Heart left ventricle (tissue), 16 donors: ENCODE data around the gene CEP70. TPM values are rescaled to one million over a fixed set of nuclear protein-coding genes. Genes with fewer than 3 reads are reported as not detected.
"Not testable (repeated sequence)": the region's sequence is repeated elsewhere in the genome, so short reads cannot be mapped to it uniquely, and the experiment has no call there.

ENCODE experiments used
- ATAC-seq, 4 donors: fragments of 200-7000 bp; cut with Tn5 transposase; one replicate each; pipeline ENCODE4 v1.9.1; 2020 to 2022; ENCODE audit warnings: moderate library complexity in 4 of 4, mild to moderate bottlenecking in 3 of 4, moderate number of reproducible peaks in 1 of 4
- DNase-seq, 5 donors: peaks; one replicate each; pipeline ENCODE4 v3.0.0-alpha.2; 2020
- H3K27ac ChIP-seq, 12 donors: fragments of 200-600 bp; sonication (generic) in 4 of 12; one replicate each; pipeline versions ENCODE4 v1.5.0 to v1.8.0; 2016 to 2022; ENCODE audit warnings: mild to moderate bottlenecking in 2 of 12
- H3K27me3 ChIP-seq, 9 donors: fragments of 200-600 bp; sonication (generic) in 2 of 9; one replicate each; pipeline versions ENCODE4 v1.5.1 to v1.8.0; 2016 to 2022; ENCODE audit warnings: mild to moderate bottlenecking in 3 of 9
- H3K36me3 ChIP-seq, 9 donors: fragments of 200-600 bp; sonication (generic) in 2 of 9; one replicate each; pipeline versions ENCODE4 v1.5.0 to v1.8.0; 2018 to 2022; ENCODE audit warnings: mild to moderate bottlenecking in 2 of 9
- H3K4me1 ChIP-seq, 12 donors: fragments of 200-600 bp; sonication (generic) in 4 of 12; one replicate each; pipeline versions ENCODE4 v1.5.0 to v1.8.0; 2016 to 2022; ENCODE audit warnings: mild to moderate bottlenecking in 3 of 12
- H3K4me3 ChIP-seq, 12 donors: fragments of 200-600 bp; sonication (generic) in 4 of 12; one replicate each; pipeline versions ENCODE4 v1.5.0 to v1.8.0; 2017 to 2022; ENCODE audit warnings: mild to moderate bottlenecking in 9 of 12, moderate library complexity in 4 of 12
- H3K9me3 ChIP-seq, 12 donors: fragments of 200-600 bp; sonication (generic) in 4 of 12; one replicate each; pipeline versions ENCODE4 v1.5.0 to v1.8.0; 2016 to 2022; ENCODE audit warnings: mild to moderate bottlenecking in 1 of 12
- POLR2A ChIP-seq, 2 donors: fragments of 450-650 bp; IDR thresholded peaks; one replicate each; pipeline ENCODE4 v1.6.1; 2017; ENCODE audit warnings: antibody characterized with exemption in 2 of 2, mild to moderate bottlenecking in 2 of 2, moderate library complexity in 2 of 2
- WGBS, 4 donors: extraction: QIAGEN DNeasy Blood & Tissue Kit in 2 of 4; methylation state at CpG; one replicate each; pipeline versions ENCODE4 v1.1.5 to v1.1.7; 2013 to 2018; 5-methylcytosine and 5-hydroxymethylcytosine counted together
- intact Hi-C, 10 donors: fragments of 100-400 bp; cut with DNase I; formaldehyde crosslinking; loops; one replicate each; pipeline versions ENCODE4 v1.11.1 to v1.14.2; 2022
- polyA plus RNA-seq, 2 donors: library from polyadenylated mRNA; stranded (reverse); fragments of 200-250 nt; gene quantifications; one replicate each; pipeline ENCODE4 v1.2.3, GENCODE V29; 2013
- total RNA-seq, 9 donors: library from RNA; depleted of rRNA in 2 of 9; stranded (reverse); fragments of >200 nt in 2 of 9; fragmentation: NEBNext Ultra II Directional in 3 of 9; extraction: Animal tissue kit (Norgen Biotek cat#: 25700) in 3 of 9; gene quantifications; one replicate each; pipeline versions ENCODE4 v1.1.0 to v1.2.4, GENCODE V29; 2016 to 2023
- TF ChIP-seq, protein P1 (sequence below), 12 donors: fragments of 200-600 bp; sonication (generic) in 4 of 12; IDR thresholded peaks; one replicate each; pipeline versions ENCODE4 v1.5.0 to v1.8.0; 2018 to 2022; ENCODE audit warnings: antibody characterized with exemption in 12 of 12, mild to moderate bottlenecking in 5 of 12
- donor health status: ischemic (EF 13 %, LVEDD 7.1; RV severe dilation, severe dysfunction).
- donor health status: healthy with polysubstance abuse.
- donor health status: DM: no; HTN: yes; CAD: no.
- donor health status: DM: no; HTN: no; CAD: no.
- donor health status: ischemic (EF 25% LVEDD 6.9; RV normal size, moderate dysfunction).
- donor health status: ischemic (EF 25% LVEDD 5.7; RV mildly dilated, moderate dysfunction).
- donor health status: healthy.
- donor health status: DM: yes; HTN: yes; CAD: no.
- donor health status: ischemic (EF 35%, LVEDD 5.7; RV mildly dilated, moderate dysfunction).
- donor health status: nonischemic (EF 11% LVEDD 7.7; RV severe dilation, severe dysfunction).
- donor health status: DM: yes; HTN: yes; CAD: no.
- donor health status: PGD.
- donor health status: ischemic (EF 29% LVEDD 5.4; RV normal size, mild dysfunction).
- donor health status: nonischemic (EF 23%, LVEDD 6.1; RV moderate dilation, normal function).

CEP70 gene
- total and polyA plus RNA-seq, 11 donors, result 10.1 to 29.8 (median 22.6) TPM

DNA sequence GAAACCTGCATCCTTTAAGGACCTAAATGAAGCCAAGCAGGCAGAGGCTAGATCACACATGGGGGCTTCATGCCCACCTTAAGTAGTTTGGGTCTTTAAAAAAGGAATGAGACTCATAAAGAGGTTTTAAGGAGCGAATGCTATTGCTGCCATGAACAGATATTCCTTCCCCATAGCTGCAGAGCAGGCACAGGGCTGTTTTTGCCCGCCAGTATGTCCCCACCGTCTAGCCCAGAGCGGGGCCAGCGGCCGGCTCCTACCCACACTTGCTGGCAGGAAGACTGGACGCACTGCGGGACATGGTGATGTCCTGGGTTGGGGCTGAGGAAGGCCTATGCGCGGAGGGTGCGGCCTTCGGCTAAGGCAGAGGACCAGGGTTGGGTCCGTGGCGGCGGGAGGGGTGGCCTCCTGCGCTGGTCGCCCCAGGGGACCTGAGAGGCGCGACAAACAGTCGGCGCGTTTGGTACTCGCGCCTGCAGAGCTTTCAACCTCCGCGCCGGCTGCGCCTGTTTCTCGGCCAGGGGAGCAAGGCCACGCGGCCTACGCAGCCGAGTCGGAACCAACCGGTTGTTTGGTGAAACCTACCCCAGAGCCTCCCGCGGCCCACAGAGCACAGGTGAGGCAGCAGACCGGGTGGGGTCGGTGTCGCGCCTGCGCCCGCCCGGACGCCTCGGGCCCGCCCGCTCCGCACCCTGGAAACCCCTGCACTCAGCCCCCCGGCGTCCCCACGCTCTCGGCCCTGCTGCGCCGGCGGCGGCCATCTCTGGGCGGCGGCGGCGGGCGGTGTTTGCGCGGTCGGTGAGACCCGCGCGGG, 14.5 kb upstream of the CEP70 start, which contains the start of gene FAIM:
TSS of gene FAIM (plus strand) at position 450 of the 814 bp plus-strand sequence. CDS start 10,956 bp downstream, outside the sequence.
- 2 to 5% (median 3%) methylated on average over 21 to 68 of the region's 68 CpGs for WGBS, 4 donors
- TF ChIP-seq, protein P1, sequence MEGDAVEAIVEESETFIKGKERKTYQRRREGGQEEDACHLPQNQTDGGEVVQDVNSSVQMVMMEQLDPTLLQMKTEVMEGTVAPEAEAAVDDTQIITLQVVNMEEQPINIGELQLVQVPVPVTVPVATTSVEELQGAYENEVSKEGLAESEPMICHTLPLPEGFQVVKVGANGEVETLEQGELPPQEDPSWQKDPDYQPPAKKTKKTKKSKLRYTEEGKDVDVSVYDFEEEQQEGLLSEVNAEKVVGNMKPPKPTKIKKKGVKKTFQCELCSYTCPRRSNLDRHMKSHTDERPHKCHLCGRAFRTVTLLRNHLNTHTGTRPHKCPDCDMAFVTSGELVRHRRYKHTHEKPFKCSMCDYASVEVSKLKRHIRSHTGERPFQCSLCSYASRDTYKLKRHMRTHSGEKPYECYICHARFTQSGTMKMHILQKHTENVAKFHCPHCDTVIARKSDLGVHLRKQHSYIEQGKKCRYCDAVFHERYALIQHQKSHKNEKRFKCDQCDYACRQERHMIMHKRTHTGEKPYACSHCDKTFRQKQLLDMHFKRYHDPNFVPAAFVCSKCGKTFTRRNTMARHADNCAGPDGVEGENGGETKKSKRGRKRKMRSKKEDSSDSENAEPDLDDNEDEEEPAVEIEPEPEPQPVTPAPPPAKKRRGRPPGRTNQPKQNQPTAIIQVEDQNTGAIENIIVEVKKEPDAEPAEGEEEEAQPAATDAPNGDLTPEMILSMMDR (IDR thresholded peaks at IDR 0.05), result no peak
- no peak for TF ChIP-seq POLR2A (IDR thresholded peaks at IDR 0.05)
- Histone ChIP-seq H3K27me3 (peaks cover 0 to 3% (median 0%) of the 10 kb centered on the region in 9 donors), H3K36me3 (peaks cover 0 to 3% (median 0%) of the 10 kb centered on the region in 9 donors), H3K9me3 (no peaks in the 10 kb centered on the region), H3K4me3 (peak within 1 kb of the TSS; percentile 64 to 94 (median 84)), H3K4me1 (peaks cover 0 to 15% (median 7%) of the 10 kb centered on the region in 12 donors), H3K27ac (peak within 1 kb of the TSS; percentile 89 to 99 (median 96))
- peak; percentile 60 to 86 (median 71) for DNase-seq
- peak; percentile 65 to 88 (median 86) for ATAC-seq
- intact Hi-C loops, result loop anchor here in 3 of 10 donors (2.0 to 10.0 kb wide), 3 partner anchors 14 to 226 kb away; partner anchors contain the start of genes PIK3CB (in 2 of the 3) and CEP70 (in 1 of the 3)

DNA sequence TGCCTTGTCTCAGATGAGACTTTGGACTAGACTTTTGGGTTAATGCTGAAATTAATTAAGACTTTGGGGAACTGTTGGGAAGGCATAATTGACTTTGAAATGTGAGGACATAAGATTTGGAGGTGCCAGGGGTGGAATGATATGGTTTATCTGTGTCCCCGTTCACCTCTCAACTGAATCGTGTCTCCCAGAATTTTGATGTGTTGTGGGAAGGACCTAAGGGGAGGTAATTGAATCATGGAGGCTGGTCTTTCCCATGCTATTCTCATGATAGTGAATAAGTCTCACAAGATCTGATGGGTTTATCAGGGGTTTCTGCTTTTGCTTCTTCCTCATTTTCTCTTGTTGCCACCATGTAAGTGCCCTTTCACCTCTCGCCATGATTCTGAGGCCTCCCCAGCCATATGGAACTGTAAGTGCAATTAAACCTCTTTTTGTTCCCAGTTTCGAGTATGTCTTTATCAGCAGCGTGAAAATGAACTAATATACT, 10.1 kb upstream of the CEP70 start:
- not testable (repeated sequence) for H3K27me3 ChIP-seq, H3K36me3 ChIP-seq, H3K4me3 ChIP-seq, DNase-seq, H3K27ac ChIP-seq, H3K9me3 ChIP-seq, ATAC-seq, H3K4me1 ChIP-seq
- 92 to 95% (median 94%) methylated on average over 5 of the region's 5 CpGs for WGBS, 4 donors
- intact Hi-C loops, result loop anchor here in 1 of 10 donors (10.0 kb wide), 1 partner anchor 231 kb away; the partner anchor contains the start of gene PIK3CB

DNA sequence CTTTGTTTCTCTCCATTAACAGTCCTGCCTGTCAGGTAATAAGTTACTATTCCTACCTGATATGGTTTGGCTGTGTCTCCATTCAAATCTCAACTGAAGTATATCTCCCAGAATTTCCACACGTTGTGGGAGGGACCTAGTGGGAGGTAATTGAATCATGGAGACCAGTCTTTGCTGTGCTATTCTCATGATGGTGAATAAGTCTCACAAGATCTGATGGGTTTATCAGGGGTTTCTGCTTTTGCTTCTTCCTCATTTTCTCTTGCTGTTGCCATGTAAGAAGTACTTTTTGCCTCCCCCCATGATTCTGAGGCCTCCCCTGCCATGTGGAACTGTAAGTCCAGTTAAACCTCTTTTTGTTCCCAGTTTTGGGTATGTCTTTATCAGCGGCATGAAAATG, 7.6 kb upstream of the CEP70 start:
- H3K36me3 ChIP-seq, H3K27ac ChIP-seq, H3K27me3 ChIP-seq, H3K9me3 ChIP-seq, H3K4me3 ChIP-seq, ATAC-seq, DNase-seq, H3K4me1 ChIP-seq: not testable (repeated sequence)
- intact Hi-C loops, result loop anchor here in 1 of 10 donors (10.0 kb wide), 1 partner anchor 233 kb away; the partner anchor contains the start of gene PIK3CB
- whole genome bisulfite sequencing, 4 donors, result 76 to 84% (median 83%) methylated on average over 2 of the region's 2 CpGs

DNA sequence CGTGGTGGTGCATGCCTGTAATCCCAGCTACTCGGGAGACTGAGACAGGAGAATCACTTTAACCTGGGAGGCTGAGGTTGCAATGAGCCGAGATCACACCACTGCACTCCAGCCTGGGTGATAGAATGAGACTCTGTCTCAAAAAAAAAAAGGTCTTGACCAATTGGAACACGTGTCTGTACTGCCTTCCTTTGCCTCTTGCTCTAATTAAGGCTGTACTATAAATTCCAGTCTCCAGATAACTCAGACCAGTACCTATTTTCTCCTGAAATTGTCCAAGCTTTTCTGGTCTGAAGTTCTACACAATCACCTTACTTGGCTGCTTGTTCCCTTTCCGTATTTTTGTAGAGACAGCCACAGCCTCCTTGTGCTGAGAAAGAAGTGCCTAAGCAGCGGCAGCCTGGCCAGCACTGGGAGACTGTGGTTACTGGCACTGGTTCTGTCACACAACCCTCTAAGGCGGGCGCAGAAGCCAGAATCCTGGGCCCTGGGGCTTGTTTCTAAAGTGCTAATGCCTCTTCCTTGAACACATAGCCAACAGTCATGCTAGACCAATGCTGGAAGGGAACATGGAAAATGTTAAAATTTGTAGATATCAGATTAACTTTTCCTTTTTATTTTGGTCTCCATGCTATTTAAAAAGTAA, 6.2 kb upstream of the CEP70 start:
- ATAC-seq, result no peak
- H3K36me3 ChIP-seq, result no peaks in the 10 kb centered on the region
- TF ChIP-seq POLR2A (IDR thresholded peaks at IDR 0.05), result no peak
- TF ChIP-seq, protein P1 (IDR thresholded peaks at IDR 0.05), result no peak
- no peak overlapping the region for H3K4me3 ChIP-seq
- H3K27me3 ChIP-seq, result no peaks in the 10 kb centered on the region
- DNase-seq, result no peak
- H3K4me1 ChIP-seq, result no peaks in the 10 kb centered on the region
- 86 to 87% (median 86%) methylated on average over 8 of the region's 8 CpGs for WGBS, 4 donors
- no peak overlapping the region for H3K27ac ChIP-seq
- no peaks in the 10 kb centered on the region for H3K9me3 ChIP-seq
- intact Hi-C loops, result loop anchor here in 1 of 10 donors (10.0 kb wide), 1 partner anchor 235 kb away; the partner anchor contains the start of gene PIK3CB
